CD4-positive, alpha-beta T cell (primary cell): ENCODE measurements around the gene MLLT6. TPM values are rescaled to one million over a fixed set of nuclear protein-coding genes. Genes with fewer than 3 reads are reported as not detected.
A peak's percentile ranks its signal among the peaks of the same experiment; 100 is the strongest.

Experiments
- ATAC-seq: fragments of 200-7000 bp; cut with Tn5 transposase; one replicate; pipeline ENCODE4 v1.10.0; 2022; ENCODE audit warnings: mild to moderate bottlenecking; ENCODE audit not compliant: poor library complexity
- CTCF ChIA-PET: fragments of 350-600 bp; sonication (Branson Sonifier 250); formaldehyde crosslinking; loops from one replicate; lab custom pipeline; 2021; ENCODE audit warnings: antibody characterized with exemption, inconsistent platforms; lab: Charles Lee
- POLR2A ChIA-PET: fragments of 350-600 bp; sonication (Branson Sonifier 250); formaldehyde crosslinking; loops from one replicate; lab custom pipeline; 2021; ENCODE audit warnings: antibody characterized with exemption, inconsistent platforms; lab: Charles Lee
- DNase-seq, 14 experiments: peaks; one replicate each; pipeline ENCODE4 v3.0.0-alpha.2; 2013 to 2020; ENCODE audit warnings: mixed read lengths in 2 of 14
- H3K27ac ChIP-seq, 2 donors: one replicate each; pipeline versions ENCODE4 v1.5.1 to v1.7.0; 2013; ENCODE audit warnings: low read length in 2 of 2, low read depth in 1 of 2, mild to moderate bottlenecking in 1 of 2
- H3K27me3 ChIP-seq, 2 experiments: 1 replicate in 1 of 2; 2 replicates in 1 of 2; pipeline versions ENCODE4 v1.6.1 to v1.7.0; 2013; ENCODE audit warnings: low read length in 2 of 2, control low read depth in 1 of 2, mild to moderate bottlenecking in 1 of 2, moderate library complexity in 1 of 2; ENCODE audit not compliant: insufficient read depth in 2 of 2, control insufficient read depth in 1 of 2
- H3K36me3 ChIP-seq: one replicate; pipeline ENCODE4 v1.6.1; 2013; ENCODE audit warnings: low read length, control low read depth; ENCODE audit not compliant: insufficient read depth
- H3K4me1 ChIP-seq: one replicate; pipeline ENCODE4 v1.6.1; 2013; ENCODE audit warnings: low read length, control low read depth; ENCODE audit not compliant: insufficient read depth
- H3K4me3 ChIP-seq: one replicate; pipeline ENCODE4 v1.5.1; 2013; ENCODE audit warnings: mild to moderate bottlenecking, low read length, moderate library complexity
- H3K9me3 ChIP-seq, 2 experiments: 1 replicate in 1 of 2; 2 replicates in 1 of 2; pipeline versions ENCODE4 v1.6.1 to v1.7.0; 2013; ENCODE audit warnings: low read length in 2 of 2, mild to moderate bottlenecking in 2 of 2, control low read depth in 1 of 2, moderate library complexity in 1 of 2; ENCODE audit not compliant: control insufficient read depth in 1 of 2, insufficient read depth in 1 of 2
- H3K27ac Mint-ChIP-seq: one replicate; pipeline ENCODE4 v1.8.0; 2020; ENCODE audit warnings: mixed read lengths
- H3K27me3 Mint-ChIP-seq: one replicate; pipeline ENCODE4 v1.8.0; 2021; ENCODE audit warnings: mixed read lengths
- H3K36me3 Mint-ChIP-seq: one replicate; pipeline ENCODE4 v1.8.0; 2021; ENCODE audit warnings: low read depth, mixed read lengths
- H3K4me1 Mint-ChIP-seq: one replicate; pipeline ENCODE4 v1.8.0; 2021; ENCODE audit warnings: low read depth, mixed read lengths
- H3K4me3 Mint-ChIP-seq: one replicate; pipeline ENCODE4 v1.8.0; 2020; ENCODE audit warnings: mild to moderate bottlenecking, mixed read lengths
- H3K9me3 Mint-ChIP-seq: one replicate; pipeline ENCODE4 v1.8.0; 2020; ENCODE audit warnings: mixed read lengths
- CTCF ChIP-seq: fragments of 200-600 bp; IDR thresholded peaks from one replicate; pipeline ENCODE4 v1.8.0; 2022; ENCODE audit warnings: antibody characterized with exemption, mild to moderate bottlenecking
- intact Hi-C, 2 experiments: fragments of 100-400 bp; cut with DNase I in 1 of 2; cut with micrococcal nuclease in 1 of 2; formaldehyde crosslinking; loops; one replicate each; pipeline versions ENCODE4 v1.15.1 to v1.9.0; 2023 to 2025; cut with DNase I, micrococcal nuclease
- total RNA-seq, 174 experiments: library from RNA in 2 of 174; stranded (reverse) in 2 of 174; gene quantifications; one replicate each; pipeline ENCODE4 v1.2.3 and lab custom pipeline; 2021 to 2026

MLLT6 gene
- total RNA-seq, 2 experiments from 2014 or later: 321 to 324 TPM

GRCh38 chr17:38676706-38677504 lies 28.2 kb upstream of the MLLT6 start:
- Histone ChIP-seq H3K9me3 (no peaks in the 10 kb centered on the region), H3K27me3 (peaks cover 15 to 17% of the 10 kb centered on the region in 2 experiments), H3K4me1 (peaks cover 37% of the 10 kb centered on the region), H3K36me3 (no peaks in the 10 kb centered on the region), H3K4me3 (no peak overlapping the region), H3K27ac (no peak overlapping the region)
- peak overlapping the region; percentile 44 for H3K4me3 Mint-ChIP-seq
- H3K9me3 Mint-ChIP-seq: no peaks in the 10 kb centered on the region
- peak; percentile 90 for TF ChIP-seq CTCF
- intact Hi-C loops: loop anchor here (1.0 to 5.0 kb wide), 4 partner anchors 26 to 475 kb away; partner anchors contain the start of genes PSMB3 (in 2 of the 2) and PLXDC1 (in 1 of the 2)
- DNase-seq (peak; percentile 62 to 90 (median 77)), ATAC-seq (peak; percentile 66)
- H3K4me1 Mint-ChIP-seq: peaks cover 21% of the 10 kb centered on the region
- CTCF ChIA-PET: interaction anchor here (0.7 to 5.5 kb wide), 15 partner anchors 9 to 119 kb away, joined by 3 to 70 read pairs (median 5); partner anchors contain the start of gene MLLT6
- peaks cover 35% of the 10 kb centered on the region for H3K27me3 Mint-ChIP-seq
- H3K36me3 Mint-ChIP-seq: no peaks in the 10 kb centered on the region
- no peak overlapping the region for H3K27ac Mint-ChIP-seq
- POLR2A ChIA-PET: interaction anchor here (1.7 to 4.4 kb wide), 4 partner anchors 25 to 58 kb away, joined by 8 to 19 read pairs (median 14); partner anchors contain the start of gene MLLT6

GRCh38 chr17:38677819-38678218 lies 27.3 kb upstream of the MLLT6 start:
- peaks cover 35% of the 10 kb centered on the region for H3K4me1 ChIP-seq
- Mint-ChIP-seq H3K4me1 (peaks cover 19% of the 10 kb centered on the region), H3K9me3 (no peaks in the 10 kb centered on the region), H3K4me3 (no peak overlapping the region), H3K36me3 (no peaks in the 10 kb centered on the region), H3K27ac (no peak overlapping the region), H3K27me3 (peaks cover 26% of the 10 kb centered on the region)
- ChIA-PET POLR2A (interaction anchor here (1.8 to 4.4 kb wide), 3 partner anchors 24 to 57 kb away, joined by 9 to 19 read pairs (median 18); no protein-coding TSS in a partner anchor), CTCF (interaction anchor here (0.9 to 5.5 kb wide), 6 partner anchors 10 to 120 kb away, joined by 3 to 70 read pairs (median 8); partner anchors contain the start of gene MLLT6)
- no peak overlapping the region for H3K4me3 ChIP-seq
- ATAC-seq: no peak
- peaks cover 6 to 8% of the 10 kb centered on the region in 2 experiments for H3K27me3 ChIP-seq
- intact Hi-C loops: loop anchor here (1.0 to 5.0 kb wide), 4 partner anchors 25 to 474 kb away; partner anchors contain the start of genes PSMB3 (in 2 of the 2) and PLXDC1 (in 1 of the 2)
- DNase-seq: no peak
- H3K27ac ChIP-seq: no peak overlapping the region
- H3K9me3 ChIP-seq: no peaks in the 10 kb centered on the region
- TF ChIP-seq CTCF: no peak
- H3K36me3 ChIP-seq: no peaks in the 10 kb centered on the region

GRCh38 chr17:38681096-38681495 lies 24.0 kb upstream of the MLLT6 start:
- no peak overlapping the region for H3K27ac Mint-ChIP-seq
- no peaks in the 10 kb centered on the region for H3K36me3 ChIP-seq
- H3K4me3 ChIP-seq: no peak overlapping the region
- peaks cover 8% of the 10 kb centered on the region for H3K27me3 Mint-ChIP-seq
- no peaks in the 10 kb centered on the region for H3K9me3 Mint-ChIP-seq
- H3K27ac ChIP-seq: no peak overlapping the region
- intact Hi-C loops: no loop called here
- H3K4me1 Mint-ChIP-seq: peaks cover 7% of the 10 kb centered on the region
- no peaks in the 10 kb centered on the region for H3K27me3 ChIP-seq
- ATAC-seq: no peak
- no peaks in the 10 kb centered on the region for H3K36me3 Mint-ChIP-seq
- no peak overlapping the region for H3K4me3 Mint-ChIP-seq
- no peak for TF ChIP-seq CTCF
- CTCF ChIA-PET: no interaction called here
- no peak for DNase-seq
- H3K9me3 ChIP-seq: no peaks in the 10 kb centered on the region
- peaks cover 11% of the 10 kb centered on the region for H3K4me1 ChIP-seq
- POLR2A ChIA-PET: no interaction called here
